GM12872 (cell line): ENCODE results near the gene CCSER2.

Source experiments
- TF ChIP-seq, protein P1 (sequence below): IDR thresholded peaks from 3 replicates; pipeline ENCODE4 v1.5.1; 2011; ENCODE audit warnings: low read depth, mild to moderate bottlenecking, low read length, moderate library complexity; ENCODE audit not compliant: insufficient read depth

CCSER2 gene

DNA sequence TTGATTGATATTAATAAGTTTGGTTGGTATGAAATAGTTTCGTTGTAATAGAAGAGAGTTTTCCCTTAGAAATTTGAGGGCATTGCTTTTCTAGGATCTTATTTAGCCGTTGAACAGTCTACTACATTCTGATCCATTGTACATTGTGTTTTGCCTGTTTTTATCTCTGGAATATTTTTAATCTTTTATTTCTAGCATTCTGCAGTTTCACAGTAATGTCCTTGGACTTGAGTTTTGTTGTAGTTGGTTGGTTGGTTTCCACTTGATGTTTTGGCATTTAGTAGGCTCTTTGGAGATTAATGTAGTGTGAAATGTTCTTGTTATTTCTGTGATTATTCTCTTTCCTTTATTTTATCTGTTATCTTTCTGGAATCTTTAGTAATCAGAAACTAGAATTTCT, 112.4 kb downstream of the CCSER2 start:
- TF ChIP-seq, protein P1, sequence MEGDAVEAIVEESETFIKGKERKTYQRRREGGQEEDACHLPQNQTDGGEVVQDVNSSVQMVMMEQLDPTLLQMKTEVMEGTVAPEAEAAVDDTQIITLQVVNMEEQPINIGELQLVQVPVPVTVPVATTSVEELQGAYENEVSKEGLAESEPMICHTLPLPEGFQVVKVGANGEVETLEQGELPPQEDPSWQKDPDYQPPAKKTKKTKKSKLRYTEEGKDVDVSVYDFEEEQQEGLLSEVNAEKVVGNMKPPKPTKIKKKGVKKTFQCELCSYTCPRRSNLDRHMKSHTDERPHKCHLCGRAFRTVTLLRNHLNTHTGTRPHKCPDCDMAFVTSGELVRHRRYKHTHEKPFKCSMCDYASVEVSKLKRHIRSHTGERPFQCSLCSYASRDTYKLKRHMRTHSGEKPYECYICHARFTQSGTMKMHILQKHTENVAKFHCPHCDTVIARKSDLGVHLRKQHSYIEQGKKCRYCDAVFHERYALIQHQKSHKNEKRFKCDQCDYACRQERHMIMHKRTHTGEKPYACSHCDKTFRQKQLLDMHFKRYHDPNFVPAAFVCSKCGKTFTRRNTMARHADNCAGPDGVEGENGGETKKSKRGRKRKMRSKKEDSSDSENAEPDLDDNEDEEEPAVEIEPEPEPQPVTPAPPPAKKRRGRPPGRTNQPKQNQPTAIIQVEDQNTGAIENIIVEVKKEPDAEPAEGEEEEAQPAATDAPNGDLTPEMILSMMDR: no peak

DNA sequence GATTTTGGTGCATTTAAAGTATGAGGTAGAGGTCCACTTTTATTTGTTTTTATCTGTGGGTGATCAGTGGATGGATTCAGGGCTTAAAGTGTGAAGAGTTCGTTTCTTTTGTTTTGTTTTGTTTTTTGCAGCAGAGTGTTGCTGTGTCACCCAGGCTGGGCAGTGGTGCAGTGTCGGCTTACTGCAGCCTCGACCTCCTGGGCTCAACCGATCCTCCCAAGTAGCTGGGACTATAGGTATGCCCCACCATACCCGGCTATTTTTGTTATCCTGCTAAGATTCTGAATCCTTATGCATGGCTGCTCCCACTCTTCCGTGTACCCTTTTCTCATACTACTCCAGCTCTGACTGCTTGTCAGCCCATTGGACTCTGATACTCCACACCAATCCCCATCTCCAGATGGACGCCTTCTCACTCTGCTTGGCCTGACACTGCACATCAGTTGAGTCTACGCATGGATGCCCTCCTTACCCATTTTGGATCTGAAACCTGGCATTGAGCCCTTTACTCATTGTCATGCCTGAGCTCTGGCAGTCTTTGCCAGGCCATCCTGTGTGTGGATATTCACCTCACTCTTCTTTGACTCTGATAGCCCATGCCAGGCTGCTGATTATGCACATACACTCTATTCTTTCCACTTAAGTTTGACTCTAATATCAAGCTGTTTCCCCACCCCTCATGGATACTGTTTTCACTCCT, 119.5 kb downstream of the CCSER2 start:
- TF ChIP-seq, protein P1: no peak

DNA sequence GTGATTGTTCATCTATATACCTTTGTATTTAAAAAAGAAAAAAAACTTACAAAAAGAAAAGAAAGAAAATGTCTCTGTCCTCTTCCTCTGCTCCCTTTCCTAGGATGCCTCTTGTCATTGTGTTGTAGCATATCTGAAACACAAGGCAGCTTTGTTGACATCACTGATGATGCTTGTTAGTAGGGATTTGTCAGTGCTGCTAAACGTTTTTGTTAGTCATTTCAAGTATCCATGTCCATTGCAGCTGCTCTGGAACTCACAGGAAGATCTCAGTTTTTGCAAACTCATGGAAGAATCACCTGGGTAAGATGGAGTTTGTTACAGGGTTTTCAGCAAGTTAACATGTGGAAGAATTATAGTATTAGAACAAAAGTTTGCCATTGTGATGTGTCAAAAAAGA, 123.6 kb downstream of the CCSER2 start:
- TF ChIP-seq, protein P1: no peak

DNA sequence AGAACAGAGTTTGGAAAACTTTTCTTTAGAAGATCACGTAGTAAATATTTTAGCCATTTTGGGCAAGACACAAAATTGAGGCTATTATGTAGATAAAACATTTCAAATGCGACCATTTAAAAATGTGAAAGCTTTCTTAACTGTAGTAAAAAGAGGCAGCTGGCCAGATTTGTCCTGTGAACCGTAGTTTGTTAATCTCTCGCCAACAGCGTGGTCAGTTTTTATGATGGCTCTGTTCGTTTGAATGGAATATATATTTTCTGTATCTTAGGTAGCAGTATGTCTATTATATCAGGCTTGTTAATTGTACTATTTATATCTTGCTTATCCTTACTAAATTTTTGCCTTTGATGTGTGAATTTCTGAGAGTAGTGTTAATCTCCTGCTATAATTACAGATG, 124.9 kb downstream of the CCSER2 start:
- TF ChIP-seq, protein P1: no peak

DNA sequence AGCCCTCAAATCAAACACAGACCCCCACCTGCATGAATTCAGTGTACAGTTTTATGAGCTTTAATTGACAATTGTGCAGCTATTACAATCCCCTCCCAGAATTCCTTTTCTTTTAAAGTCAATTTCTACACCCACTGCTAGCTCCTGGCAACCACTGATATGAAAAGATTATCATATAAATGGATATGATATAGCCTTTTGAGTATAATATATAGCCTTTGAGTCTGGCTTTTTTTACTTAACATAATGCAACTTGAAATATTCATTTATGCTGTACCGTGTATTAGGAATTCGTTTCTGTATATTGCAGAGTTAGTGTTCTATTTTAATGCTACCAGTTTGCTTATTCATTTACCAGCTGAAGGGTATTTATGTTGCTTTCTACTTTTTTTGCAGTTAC, 127.7 kb downstream of the CCSER2 start:
- TF ChIP-seq, protein P1: no peak

DNA sequence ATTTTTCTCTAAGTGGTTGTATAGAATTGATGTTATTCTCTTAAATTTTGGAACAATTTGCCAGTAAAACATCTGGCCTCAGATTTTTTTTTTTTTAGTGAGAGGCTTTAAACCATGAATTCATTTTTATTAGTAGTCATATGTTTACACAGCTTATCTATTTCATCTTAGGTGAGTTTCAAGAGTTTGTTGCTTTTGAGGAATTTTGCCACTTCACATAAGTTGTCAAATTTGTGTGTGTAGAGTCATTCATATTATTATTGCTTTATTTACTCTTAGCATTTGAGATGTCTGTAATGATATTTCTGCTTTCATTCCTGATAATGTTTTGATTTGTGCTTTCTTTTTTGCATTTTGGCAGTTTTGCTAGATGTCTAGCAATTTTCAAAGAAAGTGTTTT, 132.1 kb downstream of the CCSER2 start:
- TF ChIP-seq, protein P1: no peak

DNA sequence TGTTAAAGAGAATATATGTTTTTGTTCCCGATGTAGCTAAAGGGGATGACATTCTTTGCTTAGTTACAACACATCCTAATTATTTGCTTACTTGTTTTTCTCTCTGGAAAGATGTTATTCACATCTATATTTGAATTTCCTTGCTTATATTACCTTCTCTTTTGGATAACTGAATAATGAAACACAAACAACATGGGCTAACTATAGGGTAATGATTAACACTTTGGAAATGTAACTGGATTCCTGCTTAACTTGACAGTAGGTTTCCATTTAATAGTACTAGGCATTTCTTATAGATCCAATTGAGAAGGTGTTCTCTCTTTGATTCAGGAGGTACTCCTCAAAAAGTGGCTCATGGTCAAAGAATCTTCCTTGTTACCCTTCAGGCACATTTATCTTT, 141.1 kb downstream of the CCSER2 start:
- TF ChIP-seq, protein P1: no peak
